IPS DF 19.7 (cell line): Measurements from ENCODE around the gene CDCA3.
"Not testable (repeated sequence)": the region's sequence is repeated elsewhere in the genome, so short reads cannot be mapped to it uniquely, and the experiment has no call there.

Experiments used
- DNase-seq: peaks from one replicate; pipeline ENCODE4 v3.0.0-alpha.2; 2013; ENCODE audit warnings: low read depth, low spot score

CDCA3 gene

GRCh38 chr12:6851153-6851920, at the start of gene CDCA3:
Gene CDCA3, minus strand, starts transcription at chr12:6851286. Its CDS starts 334 bp downstream, at chr12:6850952.
- DNase-seq: peak; percentile 98

- DNase-seq: no peak
Observed at GRCh38 chr12:6899837-6900519, 48.9 kb upstream of the CDCA3 start.

DNA sequence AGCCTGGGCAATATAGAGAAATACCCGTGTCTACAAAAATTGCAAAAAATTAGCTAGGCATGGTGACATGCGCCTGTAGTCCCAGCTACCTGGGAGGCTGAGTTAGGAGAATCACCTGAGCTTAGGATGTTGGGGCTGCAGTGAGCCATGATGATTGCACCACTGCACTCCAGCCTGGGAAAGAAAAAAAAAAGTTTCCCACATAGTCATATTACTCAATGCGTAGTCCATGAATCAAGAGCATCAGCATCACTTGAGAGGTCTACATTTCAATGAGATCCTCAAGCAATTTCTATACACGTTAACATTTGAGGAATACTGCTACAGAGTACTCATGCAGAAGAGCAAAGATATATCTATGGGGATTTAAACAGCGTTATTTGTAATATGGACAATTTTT, 48.3 kb upstream of the CDCA3 start:
- DNase-seq: no peak

GRCh38 chr12:6896846-6897435, 45.9 kb upstream of the CDCA3 start:
- DNase-seq: no peak

GRCh38 chr12:6894321-6894720, 43.2 kb upstream of the CDCA3 start:
- DNase-seq: no peak

DNA sequence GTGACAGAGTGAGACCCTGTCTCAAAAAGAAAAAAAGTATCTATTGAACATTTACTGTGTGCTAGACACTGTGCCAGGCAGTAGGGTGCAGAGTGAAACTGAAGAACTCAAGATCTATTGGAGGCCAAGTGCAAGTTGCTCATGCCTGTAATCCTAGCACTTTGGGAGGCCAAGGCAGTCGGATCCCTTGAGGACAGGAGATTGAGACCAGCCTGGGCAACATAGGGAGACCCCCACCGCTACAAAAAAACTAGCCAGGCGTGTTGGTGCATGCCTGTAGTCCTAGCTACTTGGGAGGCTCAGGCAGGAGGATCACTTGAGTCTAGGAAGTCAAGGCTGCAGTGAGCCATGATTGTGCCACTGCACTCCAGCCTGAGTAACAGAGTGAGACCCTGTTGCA, 41.6 kb upstream of the CDCA3 start:
- not testable (repeated sequence) for DNase-seq

DNA sequence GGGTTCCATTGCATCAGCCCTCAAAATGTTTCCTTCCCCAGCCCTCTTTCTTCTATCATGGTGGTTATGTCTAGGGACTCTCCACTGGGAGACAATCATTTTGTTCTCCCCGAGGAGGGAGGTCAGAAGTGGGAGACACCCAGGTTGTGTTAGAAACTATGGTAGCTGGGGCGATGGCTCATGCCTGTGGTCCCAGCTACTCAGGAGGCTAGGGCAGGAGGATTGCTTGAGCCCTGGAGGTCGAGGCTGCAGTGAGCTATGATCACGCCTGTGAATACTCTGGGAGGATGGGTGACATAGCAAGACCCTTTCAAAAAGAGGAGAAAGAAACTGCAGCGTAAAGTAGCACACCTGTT, 40.5 kb upstream of the CDCA3 start:
- DNase-seq: no peak

DNA sequence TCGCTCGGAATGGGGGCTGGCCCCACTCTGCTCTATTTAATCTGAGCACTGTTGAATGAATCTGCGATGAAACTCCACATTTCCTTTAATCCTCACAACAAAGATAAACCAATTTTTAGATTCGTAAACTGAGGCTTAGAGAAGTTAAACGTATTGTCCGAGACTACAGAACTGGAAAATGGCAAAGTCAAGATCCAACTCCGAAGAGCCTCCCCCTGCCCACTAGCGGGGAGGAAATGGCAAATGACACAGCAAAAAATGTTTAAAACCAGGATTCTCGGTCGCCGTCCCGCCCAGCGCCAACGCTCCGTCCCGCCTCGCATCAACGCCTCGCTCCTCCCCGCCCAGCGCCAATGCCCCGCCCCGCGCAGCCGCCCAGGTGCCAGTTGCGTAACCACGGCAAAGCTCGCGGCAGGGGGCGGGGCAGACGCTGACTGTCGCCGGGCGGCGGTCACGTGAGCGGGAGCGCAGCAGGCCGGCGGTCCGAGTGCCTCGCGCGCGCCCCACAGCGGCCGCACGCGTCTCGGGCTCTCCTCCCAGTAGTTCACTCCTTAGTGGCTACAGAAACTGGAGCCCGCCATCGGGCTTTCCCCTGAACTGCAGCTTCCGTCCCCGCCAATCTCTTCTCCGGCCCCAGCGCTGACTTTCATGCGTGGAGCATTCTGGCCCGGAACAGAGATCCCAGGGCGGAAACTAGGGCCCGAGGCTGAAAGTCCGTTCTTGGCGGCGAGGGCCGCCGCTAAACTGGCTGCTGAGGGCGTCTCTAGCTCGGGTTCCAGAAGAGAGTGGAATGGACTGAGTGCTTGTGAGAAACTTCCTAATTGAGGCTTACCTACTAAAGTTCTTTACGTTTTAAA, 39.9 kb upstream of the CDCA3 start:
- DNase-seq: peak; percentile 65

DNA sequence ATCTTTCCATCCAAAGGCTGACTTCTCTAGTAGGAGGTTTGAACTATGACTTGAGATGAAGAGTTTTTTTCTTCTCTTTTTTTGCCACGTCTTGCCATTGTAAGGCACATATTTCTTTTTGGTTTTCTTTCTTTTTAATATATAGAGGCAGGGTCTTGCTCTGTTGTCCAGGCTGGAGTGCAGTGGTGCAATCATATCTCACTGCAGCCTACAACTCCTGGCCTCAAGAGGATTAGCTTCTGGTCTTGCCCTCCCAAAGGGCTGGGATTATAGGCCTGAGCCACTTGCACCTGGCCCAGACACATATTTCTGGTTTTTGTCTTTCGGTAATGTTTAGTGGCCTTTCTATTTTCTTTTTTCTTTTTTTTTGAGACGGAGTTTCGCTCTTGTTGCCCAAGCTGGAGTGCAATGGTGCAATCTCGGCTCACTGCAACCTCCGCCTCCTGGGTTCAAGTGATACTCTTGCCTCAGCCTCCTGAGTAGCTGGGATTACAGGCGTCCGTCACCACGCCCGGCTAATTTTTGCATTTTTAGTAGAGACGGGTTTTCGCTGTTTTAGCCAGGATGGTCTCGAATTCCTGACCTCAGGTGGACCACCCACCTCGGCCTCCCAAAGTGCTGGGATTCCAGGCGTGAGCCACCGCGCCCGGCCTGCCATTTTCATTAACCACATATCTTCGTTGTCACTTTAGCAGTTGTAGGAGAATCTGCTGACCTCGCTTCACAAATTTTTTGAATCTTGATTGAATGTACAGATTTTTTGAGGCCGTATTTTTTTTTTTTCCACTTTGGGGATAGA, 38.9 kb upstream of the CDCA3 start:
- DNase-seq: not testable (repeated sequence)

GRCh38 chr12:6888794-6889193, 37.7 kb upstream of the CDCA3 start:
- not testable (repeated sequence) for DNase-seq

- DNase-seq: no peak
Observed at GRCh38 chr12:6888360-6888759, 37.3 kb upstream of the CDCA3 start.

DNA sequence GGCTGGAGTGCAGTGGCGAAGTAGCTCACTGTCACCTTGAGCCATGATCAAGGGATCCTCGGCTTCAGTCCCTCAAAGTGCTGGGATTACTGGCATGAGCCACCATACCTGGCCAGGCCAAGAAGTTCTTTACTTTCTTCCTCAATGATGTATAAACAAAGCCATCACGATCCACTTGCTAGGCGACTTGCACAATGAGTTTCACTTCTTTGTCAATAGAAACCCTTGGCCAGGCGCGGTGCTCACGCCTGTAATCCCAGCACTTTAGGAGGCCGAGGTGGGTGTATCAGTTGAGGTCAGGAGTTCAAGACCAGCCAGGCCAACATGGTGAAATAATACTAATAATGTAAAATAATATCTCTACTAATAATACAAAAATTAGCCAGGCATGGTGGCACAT, 36.4 kb upstream of the CDCA3 start:
- DNase-seq: no peak

GRCh38 chr12:6886206-6886999, 35.3 kb upstream of the CDCA3 start:
- not testable (repeated sequence) for DNase-seq

- DNase-seq: no peak
Observed at GRCh38 chr12:6884539-6884938, 33.5 kb upstream of the CDCA3 start.

- DNase-seq: no peak
Observed at GRCh38 chr12:6883683-6884082, 32.6 kb upstream of the CDCA3 start.

GRCh38 chr12:6883252-6883651, 32.2 kb upstream of the CDCA3 start:
- no peak for DNase-seq

GRCh38 chr12:6879824-6880223, 28.7 kb upstream of the CDCA3 start:
- not testable (repeated sequence) for DNase-seq

DNA sequence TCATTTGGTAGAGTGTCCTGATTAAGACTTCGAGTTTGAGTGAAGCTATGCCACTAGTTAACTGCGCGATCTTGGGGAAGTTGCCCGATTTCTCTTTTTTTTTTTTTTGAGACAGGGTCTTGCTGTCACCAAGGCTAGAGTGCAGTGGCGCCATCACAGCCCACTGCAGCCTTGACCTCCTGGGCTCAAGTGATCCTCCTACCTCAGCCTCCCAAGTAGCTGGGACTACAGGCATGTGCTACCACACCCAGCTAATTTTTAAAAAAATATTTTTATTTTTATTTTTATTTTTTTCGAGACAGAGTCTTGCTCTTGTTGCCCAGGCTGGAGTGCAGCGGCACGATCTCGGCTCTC, 22.9 kb upstream of the CDCA3 start:
- not testable (repeated sequence) for DNase-seq

DNA sequence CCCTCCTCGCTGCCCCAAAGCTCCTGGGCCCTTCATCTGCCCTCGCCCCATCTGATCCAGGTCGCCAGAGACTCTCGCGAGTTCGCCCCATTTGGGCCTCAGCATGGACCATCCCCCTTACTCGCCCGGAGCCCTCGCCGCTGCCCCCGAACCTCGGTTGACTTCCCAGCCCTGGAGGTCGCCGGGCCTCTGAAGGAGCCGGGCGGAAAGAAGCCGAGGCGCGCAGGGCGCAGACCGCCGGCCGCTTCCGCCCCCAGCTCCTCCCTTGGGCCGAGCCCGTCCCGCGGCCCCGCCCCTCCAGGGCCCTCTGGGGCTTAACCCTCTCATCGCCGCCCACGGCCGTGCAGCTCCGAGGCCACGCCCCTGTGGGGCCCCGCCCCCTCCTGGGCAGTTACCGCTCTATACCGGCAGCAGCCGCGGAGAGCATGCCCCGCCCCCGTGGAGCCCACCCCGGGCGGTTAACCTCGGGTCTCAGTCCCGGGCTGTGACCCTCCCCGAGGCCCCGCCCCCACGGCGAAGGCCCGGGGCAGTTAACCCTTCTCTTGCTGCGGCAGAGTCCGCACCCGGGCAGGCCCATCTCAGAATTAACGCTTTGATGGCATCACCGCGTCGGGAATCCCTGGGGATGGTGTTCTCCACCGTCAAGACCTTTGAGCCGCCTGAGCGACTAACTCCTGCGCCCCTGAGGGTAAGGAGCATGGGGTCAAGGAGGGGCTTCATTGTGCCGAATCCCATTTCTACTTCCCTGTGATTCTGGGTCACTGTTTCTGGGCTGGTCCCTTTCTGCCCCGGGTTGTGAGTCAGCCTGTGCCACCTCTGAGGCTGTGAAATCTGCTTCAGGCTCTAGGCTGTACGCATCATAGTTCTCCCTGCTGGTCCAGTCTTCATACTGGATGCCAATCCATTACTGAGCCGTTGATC, 22.3 kb upstream of the CDCA3 start, which contains the start of gene SPSB2:
SPSB2 (minus strand) TSS at position 210 of the 921 bp plus-strand sequence. CDS start 402 bp downstream, outside the sequence.
- peak; percentile 92 for DNase-seq
